KMS-11 (cell line): Measurements from ENCODE around the gene RCAN1.
"Not testable (repeated sequence)": the region's sequence is repeated elsewhere in the genome, so short reads cannot be mapped to it uniquely, and the experiment has no call there.

Experiments
- H2AFZ ChIP-seq: fragments of 200-600 bp; sonication (generic); 2 replicates; pipeline ENCODE4 v1.6.1; 2016; ENCODE audit warnings: antibody characterized with exemption, mixed run types, low read depth
- H3K27ac ChIP-seq: fragments of 200-600 bp; sonication (generic); 2 replicates; pipeline ENCODE4 v1.6.1; 2016; ENCODE audit warnings: mild to moderate bottlenecking, mixed run types
- H3K27me3 ChIP-seq: fragments of 200-600 bp; sonication (generic); 2 replicates; pipeline ENCODE4 v1.6.1; 2017; ENCODE audit warnings: mild to moderate bottlenecking, low read depth, mixed run types, moderate library complexity; ENCODE audit not compliant: insufficient read depth
- H3K36me3 ChIP-seq: fragments of 200-600 bp; sonication (generic); 2 replicates; pipeline ENCODE4 v1.6.1; 2017; ENCODE audit warnings: mild to moderate bottlenecking, mixed run types; ENCODE audit not compliant: insufficient read depth
- H3K4me1 ChIP-seq: fragments of 200-600 bp; sonication (generic); 2 replicates; pipeline ENCODE4 v1.6.1; 2016; ENCODE audit warnings: mild to moderate bottlenecking, low read depth, mixed run types; ENCODE audit not compliant: poor library complexity, severe bottlenecking
- H3K4me2 ChIP-seq: fragments of 200-600 bp; sonication (generic); 2 replicates; pipeline ENCODE4 v1.7.0; 2016; ENCODE audit warnings: mild to moderate bottlenecking, mixed run types
- H3K4me3 ChIP-seq: fragments of 200-600 bp; sonication (generic); IDR thresholded peaks from 2 replicates; pipeline ENCODE4 v1.6.1; 2017; ENCODE audit warnings: low read depth, low read length, mixed read lengths; ENCODE audit not compliant: insufficient read depth
- H3K79me2 ChIP-seq: fragments of 200-600 bp; sonication (generic); 2 replicates; pipeline ENCODE4 v1.6.1; 2016; ENCODE audit warnings: low read depth, mixed run types; ENCODE audit not compliant: insufficient read depth
- H3K9ac ChIP-seq: fragments of 200-600 bp; sonication (generic); 2 replicates; pipeline ENCODE4 v1.6.1; 2016; ENCODE audit warnings: mild to moderate bottlenecking, mixed run types
- H4K20me1 ChIP-seq: fragments of 200-600 bp; sonication (generic); 2 replicates; pipeline ENCODE4 v1.6.1; 2016; ENCODE audit warnings: mild to moderate bottlenecking, mixed run types; ENCODE audit not compliant: insufficient read depth
- CTCF ChIP-seq: fragments of 200-600 bp; sonication (generic); conservative IDR thresholded peaks from 2 replicates; pipeline ENCODE4 v1.6.1; 2017; ENCODE audit warnings: low read depth, mild to moderate bottlenecking, antibody characterized with exemption, low read length, moderate library complexity, mixed read lengths

RCAN1 gene

GRCh38 chr21:34499116-34499515, 115.8 kb downstream of the RCAN1 start:
- TF ChIP-seq CTCF, result no peak
- no peak overlapping the region for H3K27ac ChIP-seq

GRCh38 chr21:34498623-34499022, 116.3 kb downstream of the RCAN1 start:
- no peaks in the 10 kb centered on the region for H3K4me1 ChIP-seq
- no peak overlapping the region for H2AFZ ChIP-seq
- TF ChIP-seq CTCF, result no peak
- no peaks in the 10 kb centered on the region for H4K20me1 ChIP-seq
- H3K4me3 ChIP-seq, result no peak overlapping the region
- no peak overlapping the region for H3K27ac ChIP-seq
- no peaks in the 10 kb centered on the region for H3K79me2 ChIP-seq
- H3K4me2 ChIP-seq, result no peak overlapping the region
- H3K36me3 ChIP-seq, result no peaks in the 10 kb centered on the region
- no peaks in the 10 kb centered on the region for H3K27me3 ChIP-seq
- no peak overlapping the region for H3K9ac ChIP-seq

More at GRCh38 chr21:34499116-34499515, 115.8 kb downstream of the RCAN1 start:
- no peak overlapping the region for H3K9ac ChIP-seq
- H3K4me3 ChIP-seq, result no peak overlapping the region
- H3K4me1 ChIP-seq, result no peaks in the 10 kb centered on the region
- no peak overlapping the region for H3K4me2 ChIP-seq
- no peaks in the 10 kb centered on the region for H3K27me3 ChIP-seq
- no peaks in the 10 kb centered on the region for H3K36me3 ChIP-seq
- no peak overlapping the region for H2AFZ ChIP-seq
- no peaks in the 10 kb centered on the region for H4K20me1 ChIP-seq
- no peaks in the 10 kb centered on the region for H3K79me2 ChIP-seq

GRCh38 chr21:34483854-34484253, 131.1 kb downstream of the RCAN1 start:
- H3K4me3 ChIP-seq, H3K4me1 ChIP-seq, H3K9ac ChIP-seq, H2AFZ ChIP-seq, H3K27me3 ChIP-seq, H3K27ac ChIP-seq, H3K79me2 ChIP-seq, H4K20me1 ChIP-seq, H3K4me2 ChIP-seq, H3K36me3 ChIP-seq: not testable (repeated sequence)

- not testable (repeated sequence) for H3K9ac ChIP-seq, H3K36me3 ChIP-seq, H3K27ac ChIP-seq, H3K4me3 ChIP-seq, H2AFZ ChIP-seq, H3K27me3 ChIP-seq, H4K20me1 ChIP-seq, H3K79me2 ChIP-seq, H3K4me2 ChIP-seq, H3K4me1 ChIP-seq
These were observed 131.5 kb downstream of the RCAN1 start for GRCh38 chr21:34483435-34483834.

- not testable (repeated sequence) for H4K20me1 ChIP-seq, H3K36me3 ChIP-seq, H3K27me3 ChIP-seq, H3K4me2 ChIP-seq, H2AFZ ChIP-seq, H3K79me2 ChIP-seq, H3K4me3 ChIP-seq, H3K4me1 ChIP-seq, H3K27ac ChIP-seq, H3K9ac ChIP-seq
These were observed 147.6 kb downstream of the RCAN1 start for GRCh38 chr21:34467333-34467732.
